ENCODE measurements around the gene ABCC12. TPM values are rescaled to one million over a fixed set of nuclear protein-coding genes. Genes with fewer than 3 reads are reported as not detected.

The ABCC12 gene
- total and polyA plus RNA-seq, 2 of the 4 experiments (the other 2 are of a cell fraction), result under 0.01 TPM; not detected in 1

- Histone ChIP-seq H4K8ac (ENCODE audit: low read depth in 2 of 2, low read length in 2 of 2) (peak overlapping the region; percentile 55 to 88), H4K91ac (ENCODE audit: insufficient read depth, low read depth, low read length) (peak overlapping the region; percentile 98), H3K9ac (ENCODE audit: low read depth, low read length) (no peak overlapping the region), H3K79me1 (ENCODE audit: low read depth in 1 of 2, low read length in 2 of 2) (no peaks in the 10 kb centered on the region), H3K27ac (ENCODE audit: insufficient read depth, low read length) (peak overlapping the region; percentile 72), H3K4me1 (ENCODE audit: control insufficient read depth, insufficient read depth, low read length) (peaks cover 31% of the 10 kb centered on the region), H2BK120ac (ENCODE audit: low read depth, low read length) (peak overlapping the region; percentile 99), H2BK20ac (ENCODE audit: low read depth, low read length) (peak overlapping the region; percentile 100), H3K27me3 (ENCODE audit: control insufficient read depth, insufficient read depth, low read length) (no peaks in the 10 kb centered on the region), H3K14ac (replicated peaks; ENCODE audit: low read depth, low read length) (peak overlapping the region; percentile 57), H3K4ac (ENCODE audit: low read depth, low read length) (peak overlapping the region; percentile 97), H3K18ac (ENCODE audit: low read depth, low read length) (peak overlapping the region; percentile 35), H3K9me1 (ENCODE audit: insufficient read depth, low read length) (peaks cover 40% of the 10 kb centered on the region), H2BK5ac (ENCODE audit: low read depth, low read length, poor library complexity, severe bottlenecking) (peak overlapping the region; percentile 81), H4K5ac (ENCODE audit: low read depth, low read length) (peak overlapping the region; percentile 32), H4K20me1 (ENCODE audit: insufficient read depth, low read length) (no peaks in the 10 kb centered on the region), H3K4me2 (ENCODE audit: low read depth, low read length) (peak overlapping the region; percentile 47), H3K36me3 (ENCODE audit: control insufficient read depth, insufficient read depth, low read length) (no peaks in the 10 kb centered on the region), H3K9me3 (ENCODE audit: control insufficient read depth, insufficient read depth, low read length) (no peaks in the 10 kb centered on the region), H2AFZ (replicated peaks; ENCODE audit: low read length, poor library complexity) (peak overlapping the region; percentile 55), H3K23ac (ENCODE audit: low read depth, low read length) (peak overlapping the region; percentile 25), H3K4me3 (ENCODE audit: insufficient read depth, low read depth, low read length) (no peak overlapping the region), H2BK15ac (ENCODE audit: low read depth, low read length) (peak overlapping the region; percentile 82; the same call in 2 of the 3 replicates), H2AK9ac (replicated peaks; ENCODE audit: low read depth, low read length, poor library complexity) (peak overlapping the region; percentile 18), H2AK5ac (ENCODE audit: low read depth, low read length) (peak overlapping the region; percentile 94), H3K56ac (ENCODE audit: extremely low read depth, insufficient read depth, low read length) (peak overlapping the region; percentile 53)
- DNase-seq (peak; percentile 98), ATAC-seq (ENCODE audit: low read depth) (peak; percentile 79)
- WGBS, 2 experiments (ENCODE audit: extremely low coverage in 2 of 2, insufficient read length in 1 of 2), result 89% methylated on average over 5 of the region's 13 CpGs; no CpG with 5 or more reads in 1 of the 2 experiments
- no TSS peak for BruUV-seq (replicated peaks)
- TF ChIP-seq MAZ (IDR thresholded peaks at IDR 0.05; ENCODE audit: borderline replicate concordance, low read depth, low read length) (peak; percentile 59; the same call in 1 of the 2 replicates), CEBPB (IDR thresholded peaks at IDR 0.05; ENCODE audit: low read depth, low read length) (peak; percentile 96), BHLHE40 (IDR thresholded peaks at IDR 0.05; ENCODE audit: low read depth, low read length) (peak; percentile 72), RCOR1 (IDR thresholded peaks at IDR 0.05; ENCODE audit: insufficient replicate concordance, low read length) (peak; percentile 71), POLR2A (IDR thresholded peaks at IDR 0.05; ENCODE audit: low read depth, low read length) (no peak), RFX5 (IDR thresholded peaks at IDR 0.05; ENCODE audit: low read depth, low read length) (no peak), MXI1 (IDR thresholded peaks at IDR 0.05; ENCODE audit: borderline replicate concordance, low read depth, low read length) (no peak), RAD21 (IDR thresholded peaks at IDR 0.05; ENCODE audit: low read length) (peak; percentile 37), USF2 (IDR thresholded peaks at IDR 0.05; ENCODE audit: low read depth, low read length) (no peak), FOS (IDR thresholded peaks at IDR 0.05; ENCODE audit: low read depth, low read length) (peak; percentile 87), CHD1 (IDR thresholded peaks at IDR 0.05; ENCODE audit: low read depth, low read length) (0 out of 2 replicates have a peak, but pooled peaks have one; percentile 26), ELK1 (IDR thresholded peaks at IDR 0.05; ENCODE audit: borderline replicate concordance, low read depth, low read length) (no peak), SMC3 (IDR thresholded peaks at IDR 0.05; ENCODE audit: low read depth, low read length) (peak; percentile 20; the same call in 1 of the 2 replicates), NFE2L2 (IDR thresholded peaks at IDR 0.05; ENCODE audit: low read depth, low read length) (peak; percentile 48; the same call in 1 of the 2 replicates)
- in situ Hi-C loops (cut with MboI; ENCODE audit: low sequenced_read_pairs) (no loop called here), intact Hi-C loops (cut with micrococcal nuclease) (loop anchor here (2.0 to 10.0 kb wide), 2 partner anchors 50 to 392 kb away; no protein-coding TSS in a partner anchor), dilution Hi-C loops (cut with HindIII; ENCODE audit: low sequenced_read_pairs, unreplicated experiment) (no loop called here)
- ChIA-PET CTCF (interaction anchor here (0.5 to 1.2 kb wide), 3 partner anchors 983 to 1089 kb away, joined by 3 to 7 read pairs (median 6); partner anchors contain the start of gene NETO2), POLR2A (ENCODE audit: unreplicated experiment) (interaction anchor here (0.6 kb wide), 1 partner anchor 12 kb away, joined by 3 read pairs; no protein-coding TSS in a partner anchor)
Measured at GRCh38 chr16:48126801-48127644, 28.8 kb downstream of the ABCC12 start.
